Upper lobe of left lung (tissue), 4 donors: ENCODE data around the gene CFAP43.

Source experiments
- CTCF ChIP-seq, 6 experiments: fragments of 450-650 bp in 4 of 6; fragments of 200-600 bp in 2 of 6; sonication (generic) in 2 of 6; IDR thresholded peaks; one replicate each; pipeline ENCODE4 v1.5.1; 2016 to 2019; ENCODE audit warnings: antibody characterized with exemption in 6 of 6
- EP300 ChIP-seq, 4 donors: sonication (generic); formaldehyde crosslinking; IDR thresholded peaks; one replicate each; pipeline ENCODE4 v1.5.1; 2017; ENCODE audit warnings: antibody characterized with exemption in 4 of 4, control low read depth in 2 of 4
- POLR2A ChIP-seq, 4 donors: fragments of 450-650 bp; IDR thresholded peaks; one replicate each; pipeline ENCODE4 v1.5.1; 2016 to 2017; ENCODE audit warnings: antibody characterized with exemption in 4 of 4, mild to moderate bottlenecking in 2 of 4
- POLR2AphosphoS5 ChIP-seq, 2 donors: sonication (generic); formaldehyde crosslinking; IDR thresholded peaks; one replicate each; pipeline ENCODE4 v1.5.1; 2017; ENCODE audit warnings: antibody characterized with exemption in 2 of 2

- no peak for TF ChIP-seq CTCF (IDR thresholded peaks at IDR 0.05)
- no peak for TF ChIP-seq EP300 (IDR thresholded peaks at IDR 0.05)
- TF ChIP-seq POLR2A (IDR thresholded peaks at IDR 0.05) = no peak
- TF ChIP-seq POLR2AphosphoS5 (IDR thresholded peaks at IDR 0.05) = no peak
These were observed 1.7 kb downstream of the CFAP43 start for GRCh38 chr10:104230490-104230889.
